ENCODE data around the gene NUDT3. TPM values are rescaled to one million over a fixed set of nuclear protein-coding genes. Genes with fewer than 3 reads are reported as not detected.
A peak's percentile ranks its signal among the peaks of the same experiment; 100 is the strongest.

The NUDT3 gene
- total RNA-seq, 2 donors from 2014 or later, result 11.9 to 16.2 TPM

GRCh38 chr6:34388421-34388820, 4.0 kb downstream of the NUDT3 start:
- no peaks in the 10 kb centered on the region for H3K27me3 ChIP-seq
- H3K9ac ChIP-seq (ENCODE audit: low read depth in 2 of 2, low read length in 2 of 2), result no peak overlapping the region
- H3K4me3 ChIP-seq, result no peak overlapping the region
- peaks cover 6% of the 10 kb centered on the region for H3K4me1 ChIP-seq
- no peak for TF ChIP-seq CTCF (IDR thresholded peaks at IDR 0.05)
- H3K9me3 ChIP-seq, result no peaks in the 10 kb centered on the region
- H3K27ac ChIP-seq, result no peak overlapping the region
- intact Hi-C loops (cut with DNase I), result no loop called here
- no peaks in the 10 kb centered on the region for H3K36me3 ChIP-seq
- DNase-seq, result no peak

- Histone ChIP-seq H3K9ac (ENCODE audit: low read depth in 2 of 2, low read length in 2 of 2) (no peak overlapping the region), H3K4me1 (no peaks in the 10 kb centered on the region), H3K4me3 (no peak overlapping the region), H3K27me3 (no peaks in the 10 kb centered on the region), H3K36me3 (no peaks in the 10 kb centered on the region), H3K9me3 (no peaks in the 10 kb centered on the region), H3K27ac (no peak overlapping the region)
- no peak for DNase-seq
- no peak for TF ChIP-seq CTCF (IDR thresholded peaks at IDR 0.05)
- intact Hi-C loops (cut with DNase I), result no loop called here
These were observed 5.9 kb downstream of the NUDT3 start for GRCh38 chr6:34386316-34387137.

- no peak for DNase-seq
- no peak overlapping the region for H3K27ac ChIP-seq
- no peaks in the 10 kb centered on the region for H3K27me3 ChIP-seq
- H3K36me3 ChIP-seq, result no peaks in the 10 kb centered on the region
- H3K9ac ChIP-seq (ENCODE audit: low read depth in 2 of 2, low read length in 2 of 2), result no peak overlapping the region
- intact Hi-C loops (cut with DNase I), result no loop called here
- TF ChIP-seq CTCF (IDR thresholded peaks at IDR 0.05), result no peak
- no peaks in the 10 kb centered on the region for H3K4me1 ChIP-seq
- no peak overlapping the region for H3K4me3 ChIP-seq
- no peaks in the 10 kb centered on the region for H3K9me3 ChIP-seq
These were observed 6.7 kb downstream of the NUDT3 start for GRCh38 chr6:34385793-34386195.

- no peaks in the 10 kb centered on the region for H3K4me1 ChIP-seq
These were observed 7.9 kb downstream of the NUDT3 start for GRCh38 chr6:34384321-34385153.

More at GRCh38 chr6:34384321-34385153, 7.9 kb downstream of the NUDT3 start:
- TF ChIP-seq CTCF (IDR thresholded peaks at IDR 0.05), result no peak
- DNase-seq, result no peak
- Histone ChIP-seq H3K9ac (ENCODE audit: low read depth in 2 of 2, low read length in 2 of 2) (no peak overlapping the region), H3K4me3 (no peak overlapping the region), H3K9me3 (no peaks in the 10 kb centered on the region), H3K27ac (peak overlapping the region; percentile 21), H3K27me3 (no peaks in the 10 kb centered on the region), H3K36me3 (no peaks in the 10 kb centered on the region)
- intact Hi-C loops (cut with DNase I), result no loop called here

Measured in colonic mucosa (tissue), 4 donors.